Fibroblast of skin of right biceps (primary cell): ENCODE data around the gene CCR8.

Experiments
- DNase-seq: peaks from one replicate; pipeline ENCODE4 v3.0.0-alpha.2; 2013

Gene CCR8, protein sequence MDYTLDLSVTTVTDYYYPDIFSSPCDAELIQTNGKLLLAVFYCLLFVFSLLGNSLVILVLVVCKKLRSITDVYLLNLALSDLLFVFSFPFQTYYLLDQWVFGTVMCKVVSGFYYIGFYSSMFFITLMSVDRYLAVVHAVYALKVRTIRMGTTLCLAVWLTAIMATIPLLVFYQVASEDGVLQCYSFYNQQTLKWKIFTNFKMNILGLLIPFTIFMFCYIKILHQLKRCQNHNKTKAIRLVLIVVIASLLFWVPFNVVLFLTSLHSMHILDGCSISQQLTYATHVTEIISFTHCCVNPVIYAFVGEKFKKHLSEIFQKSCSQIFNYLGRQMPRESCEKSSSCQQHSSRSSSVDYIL

DNA sequence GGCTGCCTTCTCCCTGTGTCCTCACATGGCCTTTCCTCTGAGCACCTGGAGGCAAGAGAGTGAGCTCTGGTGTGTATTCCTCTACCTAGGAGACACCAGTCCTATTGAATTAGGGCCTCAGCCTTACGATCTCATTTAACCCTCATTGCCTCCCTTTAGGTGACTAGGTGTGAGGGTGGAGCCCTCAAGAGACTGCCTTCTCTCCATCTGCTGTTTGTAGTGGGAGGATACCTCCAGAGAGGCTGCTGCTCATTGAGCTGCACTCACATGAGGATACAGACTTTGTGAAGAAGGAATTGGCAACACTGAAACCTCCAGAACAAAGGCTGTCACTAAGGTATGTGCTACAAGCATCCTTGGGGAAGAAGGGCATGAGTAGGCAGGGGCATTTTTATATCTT, at the start of gene CCR8:
TSS of gene CCR8 (plus strand) at position 217 of the 400 bp plus-strand sequence. CDS start 2,623 bp downstream, outside the sequence.
- DNase-seq: no peak

GRCh38 chr3:39279745-39280517, 49.6 kb upstream of the CCR8 start, which contains the start of gene CX3CR1:
Gene CX3CR1, minus strand, starts transcription at chr3:39280036. Its CDS starts 13,527 bp downstream, at chr3:39266509.
- no peak for DNase-seq

- DNase-seq: no peak
Observed at GRCh38 chr3:39280571-39280970, 48.9 kb upstream of the CCR8 start.

DNA sequence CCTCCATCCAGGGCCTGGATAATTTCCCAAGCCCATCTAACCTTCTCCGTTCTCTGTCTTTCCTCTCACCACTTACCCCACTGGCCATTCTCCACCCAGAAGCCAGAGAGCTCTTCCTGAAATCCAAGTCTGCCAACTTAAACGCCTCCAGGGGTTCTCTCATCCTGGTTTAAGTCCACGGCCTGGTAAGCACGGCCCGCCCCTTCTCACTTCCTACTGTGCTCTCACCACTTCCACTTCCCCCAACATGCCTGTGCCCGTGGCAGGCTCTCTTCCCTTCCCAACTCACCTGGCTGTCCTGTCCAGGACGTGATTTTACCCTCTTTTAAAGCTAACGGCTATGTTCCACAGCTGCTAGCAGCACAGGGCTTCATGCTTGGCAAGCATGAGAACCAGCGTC, 48.0 kb upstream of the CCR8 start:
- no peak for DNase-seq

DNA sequence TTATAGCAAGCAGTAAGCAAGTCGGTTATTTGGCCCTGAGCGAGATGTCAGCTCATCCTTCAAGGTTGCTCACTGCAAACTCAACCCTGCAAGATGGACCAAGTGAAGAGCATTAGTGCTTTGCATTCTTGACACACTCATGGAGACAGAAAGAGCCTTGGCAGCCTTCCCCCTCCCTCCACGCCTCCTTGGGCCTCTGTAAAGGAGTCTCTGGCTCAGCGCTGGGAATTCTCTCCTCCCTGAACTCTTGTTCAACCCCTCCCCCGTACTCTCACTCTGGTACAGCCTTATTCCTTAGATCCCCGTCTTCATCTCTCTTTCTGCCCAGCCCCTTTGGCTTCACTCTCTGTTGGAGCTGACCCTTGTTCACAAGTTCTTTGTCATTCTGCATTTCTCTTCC, 47.5 kb upstream of the CCR8 start:
- DNase-seq: no peak

- DNase-seq: no peak
Observed at GRCh38 chr3:39284457-39284881, 45.0 kb upstream of the CCR8 start.

DNA sequence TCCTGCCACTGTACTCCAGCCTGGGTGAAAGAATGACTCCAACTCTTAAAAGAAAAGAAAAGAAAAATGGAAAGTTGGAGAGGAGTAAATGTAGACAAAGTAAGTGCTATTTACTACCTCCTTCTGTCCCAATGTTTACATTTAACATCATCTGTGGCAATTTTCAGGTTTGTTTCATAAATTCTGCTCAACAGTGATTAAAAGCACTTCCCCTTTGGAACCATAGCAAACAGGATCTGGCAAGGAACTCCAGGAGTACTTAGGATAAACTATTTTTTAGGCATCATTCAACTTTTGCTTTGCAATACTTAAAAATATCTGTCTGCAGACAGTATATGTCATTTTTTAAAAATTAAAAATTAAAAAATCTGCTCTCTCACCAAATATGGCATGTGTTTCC, 44.2 kb upstream of the CCR8 start:
- no peak for DNase-seq

- DNase-seq: no peak
Observed at GRCh38 chr3:39286771-39287170, 42.7 kb upstream of the CCR8 start.

GRCh38 chr3:39287216-39288164, 42.0 kb upstream of the CCR8 start:
- DNase-seq: peak; percentile 11

GRCh38 chr3:39288300-39288808, 41.2 kb upstream of the CCR8 start:
- peak; percentile 79 for DNase-seq

DNA sequence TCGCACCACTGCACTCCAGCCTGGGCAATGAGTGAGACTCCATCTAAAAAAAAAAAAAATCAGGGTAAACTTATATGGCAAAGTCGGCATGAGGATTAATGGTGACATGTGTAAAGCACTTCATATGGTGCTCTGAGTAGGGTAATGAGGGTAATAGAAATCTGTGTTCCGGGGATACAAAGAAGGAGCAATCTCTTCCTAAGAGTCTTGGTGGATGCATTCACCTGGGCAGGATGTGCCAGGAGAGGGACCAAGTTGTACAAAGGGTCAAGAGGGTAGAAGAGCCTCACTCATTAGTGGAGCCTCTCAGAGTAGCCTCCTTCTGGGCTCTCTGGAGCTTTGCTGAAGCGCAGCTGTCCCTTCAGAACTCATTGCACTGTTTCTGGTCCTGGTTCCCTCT, 40.4 kb upstream of the CCR8 start:
- no peak for DNase-seq

DNA sequence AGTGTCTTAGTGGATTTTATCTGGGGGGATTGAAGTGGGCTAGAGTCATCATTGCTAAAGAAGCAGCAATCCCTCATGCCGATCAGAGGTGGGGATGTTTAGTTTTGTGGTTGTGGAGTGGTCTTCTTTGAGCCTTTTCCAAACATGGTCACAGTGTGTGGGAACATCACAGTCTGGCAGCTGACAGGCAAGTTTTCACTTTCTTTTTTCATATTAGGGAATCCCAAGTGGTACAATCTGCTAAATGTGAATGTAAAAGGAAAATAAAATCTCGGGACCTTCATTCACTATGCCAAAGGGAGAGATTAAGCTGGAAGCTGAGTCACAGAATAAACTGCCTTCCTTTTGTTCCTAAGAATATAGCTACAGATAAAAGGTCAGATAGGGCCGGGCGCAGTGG, 39.3 kb upstream of the CCR8 start:
- DNase-seq: no peak

GRCh38 chr3:39291903-39292329, 37.6 kb upstream of the CCR8 start:
- DNase-seq: peak; percentile 47

- no peak for DNase-seq
Observed at GRCh38 chr3:39292961-39293360, 36.5 kb upstream of the CCR8 start.

GRCh38 chr3:39294446-39295183, 34.9 kb upstream of the CCR8 start:
- no peak for DNase-seq

DNA sequence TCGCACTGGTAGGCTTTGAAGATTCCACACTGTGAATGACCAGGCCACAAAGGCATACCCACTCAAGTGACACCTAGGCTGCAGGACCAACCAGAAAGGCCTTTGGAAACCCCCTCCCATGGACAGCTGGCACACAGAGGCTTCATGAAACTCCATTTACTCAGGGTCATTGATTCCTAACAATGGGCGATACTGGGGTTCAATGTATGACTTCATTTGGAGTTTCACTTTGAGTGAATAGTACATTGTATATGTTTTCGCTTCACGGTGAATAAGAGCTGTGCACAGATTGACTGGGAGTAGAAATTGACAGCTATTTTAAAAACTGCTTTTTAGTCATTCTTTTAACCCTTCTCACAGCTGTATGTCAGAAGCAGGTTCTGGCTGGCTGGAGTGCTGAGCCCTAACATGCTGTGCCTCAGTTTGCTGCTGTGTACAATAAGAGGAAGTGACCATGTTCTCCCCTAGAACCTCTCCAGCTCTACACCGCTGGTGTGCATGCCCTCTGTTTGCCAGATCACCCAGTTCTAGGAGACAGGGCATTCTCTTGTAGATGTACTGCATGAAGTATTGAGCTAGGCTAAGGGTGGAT, 34.2 kb upstream of the CCR8 start:
- no peak for DNase-seq

GRCh38 chr3:39296197-39297077, 33.1 kb upstream of the CCR8 start:
- DNase-seq: no peak

DNA sequence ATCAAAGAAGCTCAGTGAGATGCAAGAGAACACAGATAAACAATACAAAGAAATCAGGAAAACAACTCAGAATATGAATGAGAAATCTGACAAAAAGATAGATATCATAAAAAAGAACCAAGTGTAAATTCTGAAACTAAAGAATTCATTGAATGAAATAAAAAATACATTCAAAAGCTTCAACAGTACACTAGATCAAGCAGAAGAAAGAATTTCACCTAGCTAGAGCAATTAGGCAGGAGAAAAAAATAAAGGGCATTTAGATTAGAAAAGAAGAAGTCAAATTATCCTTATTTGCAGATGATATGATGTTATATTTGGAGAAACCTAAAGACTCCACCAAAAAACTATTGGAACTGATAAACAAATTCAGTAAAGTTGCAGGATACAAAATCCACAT, 30.2 kb upstream of the CCR8 start:
- DNase-seq: no peak

GRCh38 chr3:39302178-39302577, 27.3 kb upstream of the CCR8 start:
- no peak for DNase-seq

DNA sequence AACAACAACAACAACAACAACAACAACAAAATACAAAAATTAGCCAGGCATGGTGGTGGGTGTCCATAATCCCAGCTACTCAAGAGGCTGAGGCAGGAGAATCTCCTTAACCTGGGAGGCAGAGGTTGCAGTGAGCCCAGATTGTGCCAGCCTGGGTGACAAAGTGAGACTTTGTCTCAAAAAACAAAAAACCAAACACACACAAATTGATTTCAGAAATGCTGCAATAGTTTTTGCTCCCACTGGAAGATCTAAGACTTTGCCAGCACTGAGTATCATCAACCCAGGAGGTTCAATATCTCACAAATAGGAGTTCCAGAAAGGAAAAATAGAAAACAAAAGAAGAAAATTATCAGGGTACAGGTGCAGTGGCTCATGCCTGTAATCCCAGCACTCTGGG, 16.2 kb upstream of the CCR8 start:
- no peak for DNase-seq

GRCh38 chr3:39315420-39315819, 14.1 kb upstream of the CCR8 start:
- DNase-seq: no peak
